HG03108 (cell line): Measurements from ENCODE around the gene SLC8A1.

Source experiments
- ATAC-seq: cut with Tn5 transposase; IDR thresholded peaks from one replicate; pipeline ENCODE4 v1.9.1; 2021; ENCODE audit warnings: moderate library complexity; ENCODE audit not compliant: unreplicated experiment

SLC8A1 gene

DNA sequence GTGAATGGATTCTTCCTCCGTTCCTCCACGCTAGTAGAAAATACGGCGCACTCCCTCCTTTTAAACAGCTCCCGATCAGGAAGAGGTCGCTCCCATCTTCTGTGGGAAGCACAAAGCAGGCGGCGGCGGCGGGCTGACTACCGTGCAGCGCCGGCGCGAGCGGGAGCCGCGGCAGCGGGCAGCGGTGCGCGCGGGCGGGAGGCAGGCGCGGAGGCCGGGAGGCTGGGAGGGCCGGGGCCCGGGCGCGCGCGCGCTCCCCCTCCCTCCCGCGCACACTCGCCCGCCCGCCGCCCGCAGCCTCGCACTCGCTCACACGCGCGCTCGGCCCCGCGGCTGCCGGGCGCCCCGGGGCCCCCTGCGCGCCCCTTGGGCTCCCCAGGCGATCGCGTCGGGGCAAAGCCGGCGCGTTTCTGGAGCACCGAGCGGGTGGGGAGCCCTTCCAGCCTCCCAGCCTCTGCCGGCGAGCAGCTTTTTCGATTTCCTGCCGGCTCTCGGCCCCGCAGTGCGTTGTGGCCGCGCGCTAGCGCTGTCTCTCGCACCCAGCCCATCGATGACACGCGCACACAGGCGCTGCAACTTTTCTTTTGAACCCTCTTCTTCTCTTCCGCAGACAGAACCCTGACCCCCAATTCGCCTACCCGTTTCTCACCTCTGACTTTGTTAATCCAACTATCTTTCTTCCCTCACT lies at the start of gene SLC8A1:
Gene SLC8A1, minus strand, starts transcription at position 173 of the 688 bp plus-strand sequence.
- no peak for ATAC-seq

DNA sequence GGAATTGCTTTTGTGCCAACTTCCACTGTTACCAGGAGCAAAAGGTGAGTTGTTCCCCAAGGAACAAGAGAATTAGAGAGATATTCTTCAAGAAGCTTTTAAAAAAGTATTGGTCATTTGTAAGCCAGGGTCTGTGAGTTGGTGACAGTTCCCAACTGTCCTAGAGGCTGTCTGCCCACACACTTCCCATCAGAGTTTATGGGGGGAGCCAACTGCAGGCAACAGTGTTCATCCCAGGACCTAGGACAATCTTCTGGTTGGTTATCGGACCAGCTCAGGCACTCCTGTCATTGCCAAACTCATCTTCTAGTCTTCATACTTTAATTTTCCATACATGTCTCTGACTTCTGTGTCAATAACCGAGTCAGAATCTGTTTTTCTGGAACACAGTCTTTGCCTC lies 47.5 kb upstream of the SLC8A1 start:
- ATAC-seq, result no peak

DNA sequence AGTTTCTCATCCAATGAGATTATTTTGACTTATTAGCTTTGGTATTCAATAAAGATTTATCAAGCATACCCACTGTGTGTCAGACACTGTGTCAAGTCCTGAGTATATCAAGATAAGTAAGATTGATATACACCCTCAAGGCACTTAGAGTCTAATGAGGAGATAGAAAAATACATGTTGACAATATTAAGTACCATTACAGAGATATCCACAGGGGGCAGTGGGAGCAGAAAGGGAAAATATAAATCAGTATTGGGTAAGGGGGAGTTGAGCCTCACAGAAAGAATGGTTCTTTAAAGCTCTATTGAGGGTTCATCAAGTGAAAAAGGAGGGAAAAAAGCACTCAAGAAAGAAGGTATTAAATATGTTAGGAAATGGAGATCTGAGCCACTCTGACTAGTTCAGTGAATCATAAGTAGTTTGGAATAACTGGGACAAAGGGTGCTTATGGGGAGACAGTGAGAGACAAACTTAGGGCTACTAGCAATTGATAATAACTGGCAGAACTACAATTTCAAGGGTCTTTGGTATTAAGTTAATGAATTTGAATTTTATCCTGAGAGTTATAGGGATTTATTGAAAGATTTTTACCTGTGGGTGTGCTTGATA lies 45.5 kb upstream of the SLC8A1 start:
- ATAC-seq, result no peak

DNA sequence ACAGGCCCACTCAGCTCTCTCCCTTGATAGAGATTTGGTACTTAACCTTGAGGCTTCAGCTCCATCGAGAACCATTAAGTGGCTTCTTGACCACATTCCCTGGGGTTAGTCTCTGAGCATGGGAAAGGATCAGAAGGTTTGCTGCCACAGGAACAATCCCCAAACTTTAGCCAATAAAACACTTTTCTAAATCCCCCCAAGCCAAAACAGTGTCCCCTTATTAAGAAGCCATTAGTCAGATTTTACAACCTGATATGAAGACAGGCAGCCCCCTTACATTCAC lies 37.7 kb upstream of the SLC8A1 start:
- no peak for ATAC-seq

DNA sequence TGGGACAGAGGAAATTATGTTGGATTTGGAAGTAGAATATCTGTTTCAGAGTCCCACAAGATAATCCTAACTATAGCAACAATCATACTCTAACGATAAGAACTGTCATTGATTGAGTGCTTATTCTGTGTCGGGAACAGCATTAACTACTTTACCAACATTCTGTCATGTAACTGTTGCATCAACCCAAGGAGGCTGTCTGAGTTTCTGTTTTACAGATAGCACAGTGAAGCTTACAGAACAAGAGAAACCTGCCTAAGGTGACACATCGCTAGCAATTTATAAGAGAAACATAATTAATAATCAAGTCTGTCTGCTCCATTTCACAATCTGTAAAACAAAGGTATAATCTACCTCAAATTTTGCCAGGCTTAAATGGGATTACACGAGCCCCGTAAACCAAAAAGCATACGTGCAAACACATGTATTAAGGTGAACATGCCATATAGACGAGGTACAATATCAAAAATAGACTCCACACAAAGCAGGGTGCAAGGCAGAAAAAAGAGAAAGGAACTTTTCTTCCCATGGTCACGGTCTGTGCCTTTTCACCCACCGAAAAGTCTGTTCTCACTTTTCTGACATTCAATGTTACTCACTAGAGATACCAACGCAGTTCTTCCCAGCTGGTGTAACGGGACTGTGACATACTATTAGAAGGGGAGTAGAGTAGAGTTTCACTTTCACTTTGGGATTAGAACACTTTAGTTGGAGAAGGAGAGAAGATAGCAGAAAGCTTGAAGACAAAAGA lies 37.2 kb upstream of the SLC8A1 start:
- no peak for ATAC-seq

DNA sequence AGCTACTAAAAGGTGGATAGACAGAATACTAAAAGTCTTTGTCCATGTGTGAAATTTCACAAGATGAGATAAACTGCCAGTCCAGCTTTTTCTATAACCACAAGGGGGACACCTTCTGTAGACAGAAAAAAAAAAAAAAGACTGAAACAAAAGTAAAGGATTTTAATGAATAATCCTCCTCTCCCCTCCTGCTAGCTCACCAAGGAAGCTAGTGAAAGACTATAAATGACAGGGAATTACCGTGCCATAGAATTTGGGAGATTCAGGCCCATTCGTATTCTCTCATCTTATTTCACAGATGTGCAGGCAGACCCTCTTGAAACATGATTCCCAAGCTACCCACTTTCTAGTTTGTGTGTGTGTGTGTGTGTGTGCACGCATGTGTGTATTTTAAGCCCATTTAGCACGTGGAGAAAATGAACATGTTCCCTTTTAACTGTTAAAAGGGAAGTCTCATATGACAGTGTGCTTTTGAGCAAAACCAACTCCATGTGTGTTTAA lies 36.3 kb upstream of the SLC8A1 start:
- ATAC-seq, result no peak

- ATAC-seq, result no peak
Measured at GRCh38 chr2:40487602-40488001, 35.7 kb upstream of the SLC8A1 start.

GRCh38 chr2:40485854-40486253 lies 34.0 kb upstream of the SLC8A1 start:
- no peak for ATAC-seq

DNA sequence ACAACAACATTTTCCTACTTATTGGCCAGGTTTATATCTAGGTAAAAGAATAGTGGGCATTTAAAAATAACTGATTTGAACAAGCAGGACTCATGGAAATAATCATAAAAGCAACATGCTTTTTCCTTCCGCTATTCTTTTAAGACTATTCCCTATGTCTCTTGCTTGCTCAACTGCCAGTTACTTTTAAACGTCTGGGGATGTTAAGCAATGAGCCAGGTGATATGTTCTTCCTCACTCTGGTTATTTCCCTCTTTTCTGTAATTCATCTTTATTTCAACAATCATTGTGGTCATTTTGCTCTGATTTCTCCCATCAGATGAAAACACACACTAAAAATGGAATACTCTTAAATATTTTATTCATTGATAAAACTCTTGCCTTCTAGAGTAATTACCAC lies 33.4 kb upstream of the SLC8A1 start:
- ATAC-seq, result no peak

DNA sequence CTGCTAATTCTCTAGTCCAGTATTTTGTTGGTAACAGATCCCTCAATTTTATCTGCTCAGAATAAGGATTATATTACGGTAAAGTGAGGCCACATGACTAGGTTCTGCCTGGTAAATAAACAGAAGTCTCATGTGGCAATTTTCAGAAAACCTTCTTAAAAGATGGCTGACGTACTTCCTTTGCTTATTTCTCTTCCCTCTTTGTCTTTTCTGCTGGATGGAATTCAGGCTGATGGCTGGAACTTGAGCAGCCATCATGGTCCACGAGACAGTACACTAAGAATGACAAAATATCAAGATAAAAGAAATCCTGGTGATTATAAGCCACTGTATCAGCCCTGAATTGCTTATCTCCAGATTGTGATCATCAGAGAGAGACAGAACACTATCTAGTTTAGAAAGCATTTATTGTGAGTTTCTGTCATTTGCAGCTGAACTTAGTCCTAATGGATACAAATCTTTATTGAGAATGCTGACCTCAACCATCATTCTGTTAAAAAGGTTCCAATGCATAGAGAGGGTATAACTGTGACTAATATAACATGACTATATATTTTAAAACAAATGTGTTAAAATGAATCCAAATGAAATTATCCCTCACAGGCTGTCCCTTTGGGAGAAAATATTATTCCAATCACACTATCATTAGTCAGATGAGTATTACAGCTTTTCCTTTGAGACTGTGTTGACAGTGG lies 31.8 kb upstream of the SLC8A1 start:
- ATAC-seq, result no peak

DNA sequence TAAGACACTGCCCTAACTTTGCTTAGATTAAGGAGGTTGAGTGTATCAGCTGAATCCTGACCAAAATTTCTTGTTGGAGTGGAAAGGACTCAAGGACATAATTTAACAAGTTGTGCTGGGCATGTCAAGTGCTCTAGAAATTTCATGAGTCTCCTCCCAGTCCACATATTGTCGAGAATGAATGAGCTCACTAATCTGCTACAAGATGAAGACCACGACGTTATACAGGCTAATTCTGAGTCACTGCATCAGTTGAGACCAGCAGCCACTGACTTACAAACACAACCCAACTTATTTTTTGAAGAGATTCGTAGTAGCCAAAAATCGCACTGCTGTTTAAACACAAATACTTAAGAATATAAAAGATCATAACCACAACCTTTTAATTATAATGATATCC lies 28.7 kb upstream of the SLC8A1 start:
- ATAC-seq, result no peak

- no peak for ATAC-seq
Measured at GRCh38 chr2:40480073-40480472, 28.2 kb upstream of the SLC8A1 start.

DNA sequence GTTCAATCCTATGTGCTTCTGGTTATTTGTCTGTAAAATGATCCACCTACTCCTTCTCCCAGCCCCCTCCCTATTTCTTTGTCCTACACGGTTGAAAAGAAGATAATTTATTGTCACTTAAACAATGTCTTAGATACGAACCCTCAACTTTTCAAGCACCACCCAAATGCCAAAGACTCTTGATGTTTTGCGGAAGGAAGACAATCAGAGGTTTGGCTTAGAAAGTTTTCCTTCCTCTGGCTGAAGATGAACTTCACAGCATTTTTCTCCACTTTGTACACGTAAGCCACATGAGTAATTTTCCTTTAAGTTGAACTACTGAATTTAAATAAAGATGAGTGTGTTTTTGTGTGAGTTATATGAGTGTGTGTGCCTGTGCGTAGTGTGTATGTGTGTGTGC lies 25.5 kb upstream of the SLC8A1 start:
- ATAC-seq, result no peak

DNA sequence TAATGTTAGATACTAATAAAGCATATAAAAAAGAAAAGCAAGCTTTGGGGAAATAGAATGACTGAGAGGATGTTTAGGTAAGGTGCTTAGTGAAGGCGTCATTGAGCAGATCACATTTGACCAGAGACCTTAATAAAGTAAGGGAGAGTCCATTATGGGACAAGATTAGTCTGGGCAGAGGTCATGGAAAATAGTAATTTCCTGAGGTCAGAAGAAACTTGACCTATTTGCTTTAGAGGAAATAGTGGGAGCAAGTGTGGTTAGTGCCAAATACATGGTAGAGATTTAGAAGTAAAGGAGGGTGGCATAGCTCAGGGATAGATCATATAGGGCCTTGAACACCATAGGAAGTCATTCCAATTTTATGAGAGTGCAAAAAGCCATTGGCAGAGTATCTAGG lies 24.5 kb upstream of the SLC8A1 start:
- ATAC-seq, result no peak

DNA sequence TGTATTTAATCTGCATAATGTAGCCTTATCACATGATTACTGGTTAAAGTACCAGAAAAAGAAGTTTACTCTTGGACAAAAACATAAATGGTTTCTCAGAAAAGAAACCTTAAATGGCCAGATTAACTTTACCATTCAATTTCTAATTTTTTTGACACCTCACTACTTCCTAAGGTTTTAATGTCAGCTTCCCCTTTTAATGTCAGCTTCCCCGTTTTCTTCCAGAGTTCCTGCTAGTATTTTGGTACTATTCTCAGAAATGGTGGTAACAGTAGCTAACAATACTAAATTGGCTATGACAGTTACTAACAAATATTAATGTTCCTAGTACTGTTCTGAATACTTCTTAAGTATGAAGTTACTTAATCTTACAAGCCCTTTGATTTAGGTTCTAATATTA lies 22.4 kb upstream of the SLC8A1 start:
- ATAC-seq, result no peak

DNA sequence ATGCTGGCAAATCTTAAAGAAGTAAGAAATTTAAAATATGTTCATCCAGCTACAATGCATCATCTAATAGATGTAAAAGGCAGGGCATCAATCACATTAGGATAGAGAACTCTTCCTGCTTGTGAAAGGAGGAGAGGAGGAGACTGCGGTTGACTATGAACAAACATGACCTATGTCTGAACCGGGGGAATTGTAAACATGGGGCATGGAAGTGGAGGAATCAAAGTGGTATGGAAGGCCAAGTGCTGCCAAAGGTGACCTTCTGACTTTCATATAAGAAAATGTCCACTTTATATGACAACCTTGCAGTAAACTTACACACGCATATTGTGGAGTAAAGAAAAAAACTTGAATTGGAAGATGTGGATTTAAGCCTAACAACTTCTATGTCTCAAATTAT lies 20.0 kb upstream of the SLC8A1 start:
- no peak for ATAC-seq

DNA sequence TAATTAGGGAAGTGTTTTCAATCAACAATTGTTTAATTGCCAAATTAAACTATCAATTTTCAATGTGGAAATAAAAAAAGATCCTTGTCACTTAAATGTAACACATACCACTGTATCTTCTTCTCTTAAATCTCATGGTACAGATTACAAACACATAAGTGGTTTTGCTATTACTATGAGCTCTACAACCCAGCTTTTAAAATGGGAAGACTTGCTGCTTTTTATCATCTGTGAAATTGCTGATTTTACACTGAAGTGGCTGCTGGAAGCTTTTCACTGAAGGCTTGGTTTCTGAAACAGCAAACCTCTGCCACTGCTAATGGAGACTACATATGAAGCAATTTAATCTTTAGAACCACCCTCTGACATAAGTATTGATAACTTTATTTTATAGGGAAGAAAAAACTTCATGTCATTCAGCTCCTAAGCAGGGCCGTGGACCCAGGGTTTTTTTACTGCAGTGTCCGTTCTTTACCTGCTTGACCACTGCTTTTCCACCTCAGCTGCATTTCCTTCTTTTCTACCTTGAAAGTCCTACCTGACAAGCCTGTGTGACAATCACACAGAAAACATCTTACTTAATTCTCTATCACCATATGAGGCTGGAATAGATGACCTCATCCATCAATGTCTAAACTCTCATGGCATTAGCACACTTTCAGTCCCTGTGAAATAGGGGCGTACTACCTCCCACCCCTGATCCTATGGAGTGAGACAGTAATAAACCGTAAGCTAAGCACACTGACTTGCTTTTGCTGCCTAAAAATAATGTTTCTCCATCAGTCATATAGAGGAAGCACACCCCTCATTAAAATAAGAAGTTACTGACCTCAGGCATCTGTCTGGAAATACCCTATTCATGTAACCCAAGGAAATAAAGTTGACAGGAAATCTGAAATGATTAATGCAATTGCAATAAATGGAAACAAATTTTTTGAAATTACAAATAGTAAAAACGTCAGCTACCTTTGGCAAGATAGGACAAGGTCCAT lies 19.2 kb upstream of the SLC8A1 start:
- no peak for ATAC-seq

DNA sequence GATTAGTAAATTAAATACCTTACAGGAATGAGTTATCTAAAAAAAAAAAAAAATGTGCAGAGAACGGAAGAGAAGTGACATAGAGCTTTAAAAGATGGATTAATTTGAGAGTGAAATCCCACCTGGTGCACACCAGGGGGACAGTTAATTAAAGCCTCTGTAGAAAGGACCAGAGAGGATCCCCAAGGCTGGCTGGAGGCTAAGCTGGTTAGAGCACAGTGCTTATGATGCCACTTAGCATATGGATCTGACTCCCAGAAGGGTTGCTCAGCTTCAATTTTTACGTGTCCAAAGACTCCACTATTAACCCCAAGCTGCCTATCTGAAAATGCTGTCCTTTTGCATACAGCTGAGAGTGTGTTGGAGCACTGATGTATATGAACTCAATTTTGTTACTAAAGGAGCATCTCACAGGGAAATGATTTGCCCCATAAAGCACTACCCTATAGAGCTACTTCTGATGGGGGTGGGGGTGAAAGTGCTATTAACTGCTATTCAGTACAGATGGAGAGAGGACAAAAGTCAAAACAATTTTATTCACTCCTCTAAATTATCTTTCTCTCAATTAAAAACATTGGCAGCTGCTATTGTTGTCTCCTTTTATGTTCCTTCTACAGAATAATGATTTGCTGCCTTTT lies 15.2 kb upstream of the SLC8A1 start:
- no peak for ATAC-seq

DNA sequence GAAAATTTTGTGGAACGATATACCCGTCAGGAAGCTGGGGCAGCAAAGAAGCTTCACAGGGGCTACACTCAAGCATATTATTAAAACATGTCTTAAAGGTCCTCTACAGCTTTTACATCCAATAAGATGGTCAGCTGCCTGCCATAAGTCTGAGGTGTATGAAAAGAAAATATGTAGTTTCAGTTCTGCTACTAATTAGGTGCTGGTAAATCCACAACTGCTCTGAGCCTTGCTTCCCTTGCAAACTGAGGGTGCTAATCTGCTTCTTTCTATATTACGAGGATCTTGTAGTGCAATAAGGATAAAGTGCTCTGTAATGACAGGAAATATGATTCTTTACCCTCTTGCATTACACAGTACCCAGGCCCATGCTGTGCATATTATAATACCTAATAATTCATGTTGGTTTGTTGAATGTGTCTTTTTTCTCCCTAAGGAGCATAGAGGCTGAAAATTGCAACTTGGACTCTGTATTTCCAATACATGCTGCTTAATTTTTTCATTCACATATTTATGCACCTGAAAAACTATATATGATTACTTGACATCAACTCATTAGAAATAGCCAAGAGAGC lies 14.5 kb upstream of the SLC8A1 start:
- ATAC-seq, result no peak

DNA sequence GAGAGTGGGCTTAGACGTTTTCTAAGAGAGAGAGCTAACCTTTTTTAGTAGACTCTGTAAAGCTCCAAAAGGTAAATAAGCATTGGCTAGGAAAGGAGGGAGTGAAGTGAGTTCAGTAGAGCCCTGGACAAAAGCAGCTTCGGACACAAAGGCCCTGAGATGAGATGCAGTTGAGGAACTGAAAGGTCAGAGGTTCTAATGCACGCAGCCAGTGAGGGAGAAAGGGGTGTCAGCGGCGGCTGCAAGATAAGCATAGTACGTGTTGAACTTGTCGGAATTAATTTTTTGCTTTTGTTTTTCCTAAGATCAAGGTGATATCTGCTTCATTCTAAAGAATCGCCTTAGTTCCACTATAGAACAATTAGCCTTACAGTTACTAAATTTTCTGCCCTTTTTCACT lies 11.2 kb upstream of the SLC8A1 start:
- no peak for ATAC-seq
